Thyroid gland (tissue), 4 donors: ENCODE data around the gene RSRC1. TPM values are rescaled to one million over a fixed set of nuclear protein-coding genes. Genes with fewer than 3 reads are reported as not detected.
A peak's percentile ranks its signal among the peaks of the same experiment; 100 is the strongest.

ENCODE experiments used
- DNase-seq, 2 donors: peaks; one replicate each; pipeline ENCODE4 v3.0.0-alpha.2; 2019
- H3K27ac ChIP-seq, 3 donors: fragments of 200-600 bp; sonication (generic); 1 replicate in 2 of 3; 2 replicates in 1 of 3; pipeline ENCODE4 v1.5.1; 2016 to 2019; ENCODE audit warnings: mild to moderate bottlenecking in 1 of 3, moderate library complexity in 1 of 3
- H3K27me3 ChIP-seq: fragments of 200-600 bp; sonication (generic); one replicate; pipeline ENCODE4 v1.5.1; 2019
- H3K36me3 ChIP-seq, 2 donors: fragments of 200-600 bp; sonication (generic); one replicate each; pipeline ENCODE4 v1.5.1; 2016 to 2019
- H3K4me1 ChIP-seq, 2 donors: fragments of 200-600 bp; sonication (generic); one replicate each; pipeline ENCODE4 v1.5.1; 2017 to 2019
- H3K4me3 ChIP-seq, 3 donors: fragments of 200-600 bp; sonication (generic); replicated peaks in 1 of 3; 1 replicate in 2 of 3; 2 replicates in 1 of 3; pipeline ENCODE4 v1.5.1; 2016; ENCODE audit warnings: mild to moderate bottlenecking in 1 of 3
- H3K9me3 ChIP-seq: fragments of 200-600 bp; sonication (generic); one replicate; pipeline ENCODE4 v1.5.1; 2017
- CTCF ChIP-seq, 6 experiments: fragments of 200-600 bp in 3 of 6; fragments of 450-650 bp in 3 of 6; sonication (generic) in 3 of 6; IDR thresholded peaks; one replicate each; pipeline ENCODE4 v1.5.1; 2016 to 2019; ENCODE audit warnings: antibody characterized with exemption in 6 of 6, mild to moderate bottlenecking in 2 of 6, inconsistent platforms in 1 of 6, moderate library complexity in 1 of 6
- POLR2A ChIP-seq, 2 donors: fragments of 450-650 bp; IDR thresholded peaks; one replicate each; pipeline ENCODE4 v1.6.1; 2017; ENCODE audit warnings: antibody characterized with exemption in 2 of 2, mild to moderate bottlenecking in 2 of 2, moderate library complexity in 1 of 2
- WGBS, 2 donors: methylation state at CpG; one replicate each; pipeline ENCODE4 v1.1.5; 2017; 5-methylcytosine and 5-hydroxymethylcytosine counted together
- intact Hi-C: fragments of 100-400 bp; cut with DNase I; formaldehyde crosslinking; loops from one replicate; pipeline ENCODE4 v1.15.1; 2023
- total RNA-seq, 4 donors: library from RNA; depleted of rRNA; stranded (reverse); fragments of >200 nt; gene quantifications; one replicate each; pipeline ENCODE4 v1.2.3, GENCODE V29; 2016

Gene RSRC1
- total RNA-seq, 4 donors from 2014 or later, result 51.7 to 65.4 (median 59.9) TPM

- peaks cover 46% of the 10 kb centered on the region for H3K27me3 ChIP-seq
- no peak overlapping the region for H3K27ac ChIP-seq
- peaks cover 4 to 10% of the 10 kb centered on the region in 2 donors for H3K4me1 ChIP-seq
- no peaks in the 10 kb centered on the region for H3K36me3 ChIP-seq
- no peak for DNase-seq
- WGBS, 2 donors, result 15 to 21% methylated on average over 20 of the region's 20 CpGs
- H3K9me3 ChIP-seq, result no peaks in the 10 kb centered on the region
- intact Hi-C loops, result no loop called here
- TF ChIP-seq POLR2A (IDR thresholded peaks at IDR 0.05) (no peak), CTCF (IDR thresholded peaks at IDR 0.05) (no peak)
- H3K4me3 ChIP-seq, result no peak overlapping the region
Measured at GRCh38 chr3:158095814-158096704, 13.8 kb upstream of the RSRC1 start.

GRCh38 chr3:158097081-158097592 lies 12.8 kb upstream of the RSRC1 start:
- 26% methylated on average over 11 of the region's 11 CpGs for WGBS, 2 donors
- Histone ChIP-seq H3K27me3 (peaks cover 57% of the 10 kb centered on the region), H3K4me3 (peak overlapping the region in 1 of 3 donors; percentile 36), H3K4me1 (peaks cover 4 to 10% of the 10 kb centered on the region in 2 donors), H3K9me3 (no peaks in the 10 kb centered on the region), H3K36me3 (no peaks in the 10 kb centered on the region), H3K27ac (no peak overlapping the region)
- intact Hi-C loops, result no loop called here
- no peak for DNase-seq
- TF ChIP-seq POLR2A (IDR thresholded peaks at IDR 0.05) (no peak), CTCF (IDR thresholded peaks at IDR 0.05) (no peak)

GRCh38 chr3:158097593-158098308 lies 12.1 kb upstream of the RSRC1 start:
- Histone ChIP-seq H3K36me3 (no peaks in the 10 kb centered on the region), H3K4me3 (peak overlapping the region in 2 of 3 donors; percentile 18 to 36), H3K27ac (no peak overlapping the region), H3K27me3 (peaks cover 63% of the 10 kb centered on the region), H3K9me3 (no peaks in the 10 kb centered on the region), H3K4me1 (peaks cover 4 to 11% of the 10 kb centered on the region in 2 donors)
- 2 to 11% methylated on average over 40 to 47 of the region's 60 CpGs for WGBS, 2 donors
- peak; percentile 73 to 82 for DNase-seq
- intact Hi-C loops, result no loop called here
- TF ChIP-seq POLR2A (IDR thresholded peaks at IDR 0.05) (no peak), CTCF (IDR thresholded peaks at IDR 0.05) (no peak)

GRCh38 chr3:158098309-158098639 lies 11.6 kb upstream of the RSRC1 start:
- 5 to 9% methylated on average over 10 of the region's 10 CpGs for WGBS, 2 donors
- Histone ChIP-seq H3K4me3 (no peak overlapping the region), H3K9me3 (no peaks in the 10 kb centered on the region), H3K27me3 (peaks cover 68% of the 10 kb centered on the region), H3K36me3 (no peaks in the 10 kb centered on the region), H3K27ac (no peak overlapping the region), H3K4me1 (peaks cover 9 to 16% of the 10 kb centered on the region in 2 donors)
- DNase-seq, result no peak
- TF ChIP-seq CTCF (IDR thresholded peaks at IDR 0.05) (no peak), POLR2A (IDR thresholded peaks at IDR 0.05) (no peak)
- intact Hi-C loops, result no loop called here
